GM19023 (cell line): ENCODE data around the gene COL18A1.
"Not testable (repeated sequence)": the region's sequence is repeated elsewhere in the genome, so short reads cannot be mapped to it uniquely, and the experiment has no call there.

ENCODE experiments used
- ATAC-seq: cut with Tn5 transposase; IDR thresholded peaks from one replicate; pipeline ENCODE4 v1.9.1; 2021; ENCODE audit warnings: mild to moderate bottlenecking, moderate library complexity; ENCODE audit not compliant: unreplicated experiment

The COL18A1 gene

DNA sequence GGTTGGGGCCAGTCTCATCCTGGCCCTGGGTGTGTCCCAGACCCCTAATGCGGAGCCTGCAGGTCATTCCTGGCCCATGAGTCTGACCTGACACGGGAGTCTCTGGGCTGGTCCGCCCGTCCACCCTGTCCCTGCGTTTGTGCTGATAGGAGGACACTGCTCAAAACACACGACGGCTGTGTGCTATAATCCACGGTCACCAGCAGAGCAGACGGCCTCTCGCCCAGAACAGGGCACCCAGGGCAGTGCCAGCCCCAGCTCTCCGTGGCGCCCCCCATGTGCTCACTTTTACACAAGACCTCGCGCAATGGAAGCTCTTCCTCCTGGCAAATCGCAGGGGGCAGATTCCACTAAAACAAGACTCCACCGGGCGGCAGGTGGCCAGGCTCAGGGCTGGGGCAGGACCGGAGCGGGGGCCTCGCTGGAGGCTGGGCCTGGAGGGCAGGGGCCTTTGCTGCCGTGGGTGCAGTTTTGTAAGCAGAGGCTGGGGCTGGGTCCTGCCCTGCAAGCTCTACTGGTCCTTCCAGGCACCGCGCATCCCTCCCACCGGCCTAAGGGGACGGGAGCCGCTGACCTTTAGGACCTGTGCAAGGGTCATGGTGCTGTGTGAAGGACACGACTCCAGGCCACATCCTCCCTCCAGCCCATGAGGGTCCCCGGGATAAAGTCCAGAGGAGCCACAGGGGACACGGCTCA lies 147.9 kb downstream of the COL18A1 start:
- no peak for ATAC-seq

DNA sequence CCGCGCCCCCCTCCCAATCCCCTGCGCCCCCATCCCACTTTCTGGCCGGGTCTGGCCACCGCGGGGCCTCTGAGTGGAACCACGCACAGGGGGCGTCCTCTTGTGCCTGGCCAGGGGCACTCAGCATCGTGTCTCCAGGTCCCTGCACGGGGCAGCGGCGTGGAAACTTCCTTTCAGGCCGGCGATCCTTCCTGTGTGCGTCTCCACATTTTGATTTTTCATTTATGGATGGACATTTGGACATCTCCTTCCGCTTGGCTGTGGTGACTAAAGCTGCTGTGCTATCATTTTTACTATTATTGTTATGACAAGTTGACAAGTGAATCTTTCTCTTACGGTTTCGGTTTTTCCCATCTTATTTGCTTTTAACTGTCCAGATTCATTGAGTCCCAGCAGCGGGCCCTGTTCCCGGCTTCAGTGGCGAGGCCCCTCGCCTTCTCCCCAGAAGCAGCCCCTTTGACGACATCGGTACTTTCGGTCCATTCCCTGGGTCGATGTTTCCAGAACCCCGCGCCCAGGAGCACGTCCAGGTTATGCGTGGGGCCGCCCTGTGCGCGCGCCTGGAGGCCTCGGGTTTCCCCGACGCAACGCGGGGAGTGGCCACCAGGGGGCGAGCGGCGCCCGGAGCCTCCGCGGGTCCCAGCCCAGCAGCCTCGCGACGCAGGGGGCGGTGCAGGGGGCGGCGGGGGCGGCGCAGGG lies 149.7 kb downstream of the COL18A1 start:
- ATAC-seq, result peak; percentile 48

DNA sequence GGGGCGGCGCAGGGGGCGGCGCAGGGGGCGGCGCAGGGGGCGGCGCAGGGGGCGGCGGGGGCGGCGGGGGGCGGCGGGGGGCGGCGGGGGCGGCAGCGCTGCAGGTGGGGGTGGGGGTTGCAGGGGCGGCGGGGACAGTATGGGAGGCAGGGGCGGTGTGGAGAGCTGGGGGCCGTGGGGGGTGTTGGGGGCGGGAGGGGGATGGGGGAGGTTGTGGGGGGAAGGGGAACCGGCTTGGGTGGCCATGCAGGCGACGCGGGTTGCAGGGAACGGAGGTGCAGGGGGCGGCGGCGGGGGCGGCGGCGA lies 150.2 kb downstream of the COL18A1 start:
- no peak for ATAC-seq

DNA sequence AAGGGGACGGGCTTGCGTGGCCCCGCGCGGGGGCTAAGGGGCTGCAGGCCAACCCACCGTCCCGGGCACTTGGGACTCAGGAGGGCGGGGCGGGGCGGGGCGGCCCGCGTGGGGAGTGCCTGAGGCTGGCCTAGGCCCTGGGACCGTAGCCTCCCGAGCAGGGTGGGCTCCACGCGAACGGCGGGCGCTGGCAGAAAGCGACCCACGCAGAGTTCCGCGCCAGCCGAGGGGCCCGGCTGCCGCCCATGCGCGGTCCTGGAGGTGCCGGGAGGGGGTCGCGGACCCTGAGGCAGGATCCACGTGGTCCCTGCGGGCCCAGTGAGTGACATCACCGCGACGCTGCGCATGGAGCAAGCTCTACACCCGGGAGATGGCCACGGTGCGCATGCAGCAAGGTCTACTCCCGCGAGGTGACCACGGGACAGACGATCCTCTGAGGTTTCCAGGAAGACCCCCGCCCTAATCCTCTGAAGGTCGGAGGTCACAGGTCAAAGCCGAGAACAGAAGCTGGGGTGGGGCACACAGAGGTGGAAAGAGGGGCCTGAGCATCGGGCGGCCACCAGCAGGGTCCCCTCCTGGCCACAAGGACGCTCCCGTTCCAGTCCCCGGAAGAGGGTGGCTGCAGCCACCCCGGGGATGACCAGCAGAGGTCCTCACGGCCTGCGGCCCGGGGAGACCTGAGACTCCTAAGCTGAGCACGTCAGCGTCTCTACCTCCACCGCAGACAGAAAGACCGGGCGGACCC lies 150.8 kb downstream of the COL18A1 start:
- peak; percentile 56 for ATAC-seq

DNA sequence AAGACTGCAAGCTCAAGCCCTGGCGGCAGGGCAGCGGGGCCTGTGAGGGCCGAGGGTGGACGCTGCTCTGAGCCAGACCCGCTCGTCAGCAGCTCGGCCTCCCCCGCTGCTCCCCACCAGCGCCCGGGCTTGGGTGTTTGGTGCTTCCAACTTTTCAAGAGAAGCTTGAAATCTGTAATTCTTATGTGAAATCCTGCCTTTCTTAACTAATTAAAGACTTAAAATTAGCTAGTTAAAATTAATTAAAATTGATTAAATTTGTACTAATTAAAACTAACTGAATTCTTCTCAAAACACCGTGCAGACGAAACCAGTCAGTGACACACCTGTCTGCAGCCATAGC lies 151.3 kb downstream of the COL18A1 start:
- ATAC-seq, result no peak

DNA sequence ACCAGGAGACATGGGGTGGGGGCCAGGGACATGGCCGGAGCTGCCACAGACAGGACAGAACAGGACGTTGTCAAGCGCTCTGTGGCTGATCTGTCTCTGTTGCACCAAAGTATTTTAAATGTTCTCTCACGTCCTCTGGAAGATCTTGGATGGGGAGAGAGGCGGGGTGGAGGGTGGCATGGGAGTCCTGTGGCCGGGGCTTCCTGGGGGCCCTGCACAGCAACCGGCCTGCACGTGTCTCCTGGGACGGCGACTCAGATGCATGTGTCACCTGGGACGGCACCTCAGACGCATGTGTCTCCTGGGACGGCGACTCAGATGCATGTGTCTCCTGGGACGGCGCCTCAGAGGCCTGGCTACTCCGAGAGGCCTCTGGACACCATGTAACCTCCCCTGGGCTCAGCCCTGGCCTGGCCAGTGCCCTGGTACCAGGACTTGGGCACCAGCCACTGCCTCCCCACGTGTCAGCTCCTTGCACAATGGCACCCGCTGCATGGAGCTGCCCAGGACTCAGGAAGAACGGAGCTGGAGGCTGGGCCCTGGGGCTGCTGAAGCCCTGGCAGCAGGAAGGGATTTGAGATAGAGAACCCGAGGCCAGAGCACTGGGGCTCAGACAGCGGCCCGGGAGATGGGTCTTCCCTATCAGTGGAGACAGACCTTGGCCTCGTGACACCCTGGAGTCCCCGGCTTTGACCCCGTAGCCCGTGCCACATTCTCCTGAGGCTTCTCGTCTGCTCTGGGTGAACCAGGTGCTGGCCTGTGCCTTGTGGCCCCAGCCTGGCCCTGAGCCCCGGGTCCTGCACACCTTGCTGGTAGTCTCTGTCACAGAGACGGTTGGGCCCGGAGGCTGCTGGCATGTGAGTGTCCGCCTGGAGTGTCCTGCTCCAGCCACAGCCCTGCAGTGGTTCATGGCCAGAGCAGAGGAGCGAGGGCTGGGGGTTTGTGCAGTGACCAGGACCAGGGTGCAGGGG lies 152.0 kb downstream of the COL18A1 start:
- no peak for ATAC-seq

DNA sequence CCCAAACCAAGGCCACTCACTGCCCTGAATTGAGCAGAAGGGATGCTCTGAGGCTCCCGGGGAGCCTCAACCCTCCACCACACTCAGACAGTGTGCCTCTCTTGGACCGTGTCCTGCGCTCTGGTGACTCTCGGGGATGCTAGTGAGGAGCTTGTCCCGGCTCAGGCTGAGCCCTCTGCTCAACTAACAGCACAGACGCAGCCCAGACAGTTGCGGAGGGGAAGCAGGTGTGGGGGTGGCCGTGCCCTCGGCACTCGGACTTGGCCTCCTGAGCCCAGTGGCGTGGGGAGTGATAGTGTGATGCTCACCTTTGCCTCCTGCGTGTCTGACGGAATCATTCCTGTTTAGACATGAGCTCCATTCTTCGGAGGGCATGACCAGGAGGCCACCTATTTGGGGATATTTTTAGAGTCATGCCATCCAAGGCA lies 152.7 kb downstream of the COL18A1 start:
- ATAC-seq, result no peak

DNA sequence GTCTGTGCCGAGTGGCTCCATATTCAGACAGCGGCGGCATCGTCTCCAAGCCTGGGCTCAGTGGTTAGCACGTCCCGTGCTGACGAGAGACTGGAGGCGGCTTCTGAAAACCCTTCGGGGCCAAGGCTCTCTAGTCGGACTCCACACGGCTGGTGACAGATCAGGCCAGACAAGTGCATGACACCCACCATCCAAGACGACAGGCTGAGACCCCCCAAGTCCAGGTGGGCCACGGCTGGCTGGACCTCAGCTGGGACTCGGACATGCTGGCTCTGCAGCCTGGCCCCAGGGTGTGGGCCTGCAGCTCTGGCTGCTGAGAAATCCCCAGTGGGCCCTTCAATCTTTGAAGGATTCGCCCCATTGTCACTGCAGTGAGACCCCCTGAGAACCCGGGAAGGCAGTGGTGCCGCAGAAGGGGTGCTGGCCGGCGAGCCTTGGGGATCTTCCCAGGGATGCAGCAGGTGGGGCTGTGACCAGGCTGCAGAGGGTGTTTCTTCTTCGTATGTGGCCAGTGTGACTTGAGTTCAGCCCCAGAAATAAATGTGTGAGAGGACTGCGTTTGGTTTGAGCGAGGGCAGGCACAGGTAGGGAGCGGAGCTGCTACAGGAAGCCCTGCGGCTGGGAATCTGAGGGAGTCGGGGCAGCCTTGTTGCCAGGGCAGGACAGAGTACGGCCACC lies 153.2 kb downstream of the COL18A1 start:
- no peak for ATAC-seq

DNA sequence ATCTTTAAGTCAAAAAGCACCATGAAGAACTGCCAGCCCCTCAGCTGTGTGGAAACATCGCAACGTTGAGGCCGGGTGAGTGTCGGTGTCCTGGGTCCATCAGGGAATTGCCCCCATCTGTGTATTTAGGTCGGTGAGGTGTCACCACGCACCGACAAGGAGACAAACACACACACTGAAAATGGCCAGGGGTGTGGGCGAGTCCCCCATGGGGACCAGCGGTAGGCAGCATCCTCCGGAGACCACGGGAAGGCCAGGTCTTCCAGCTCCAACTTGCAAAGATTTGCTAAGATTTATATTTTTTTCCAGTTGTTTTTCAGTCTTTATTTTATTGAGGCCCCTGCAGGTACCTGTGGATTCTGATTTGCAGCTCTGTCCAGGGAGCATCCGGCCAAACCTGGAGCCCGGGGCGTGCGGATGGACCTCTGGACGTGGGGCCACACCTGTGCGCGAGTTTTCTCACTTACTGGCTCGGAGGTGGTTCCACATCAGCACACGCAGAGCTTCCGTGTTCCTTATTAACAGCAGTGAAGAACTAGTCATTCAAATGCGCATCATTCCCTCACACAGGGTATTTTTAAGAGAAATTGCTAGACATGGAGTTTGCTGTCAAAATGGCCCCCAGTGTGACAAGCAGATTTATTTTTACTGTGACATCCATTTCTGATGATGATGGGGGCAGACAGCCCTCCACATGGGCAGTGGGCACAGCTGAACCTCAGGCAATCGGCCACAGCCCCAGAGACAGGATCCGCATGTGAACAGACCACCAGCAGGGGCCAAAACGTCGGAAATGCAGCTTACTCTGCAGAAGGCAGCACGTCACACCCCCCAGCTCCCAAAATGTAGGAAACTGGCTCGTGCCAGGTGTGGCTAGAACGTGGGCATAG lies 154.5 kb downstream of the COL18A1 start:
- no peak for ATAC-seq

DNA sequence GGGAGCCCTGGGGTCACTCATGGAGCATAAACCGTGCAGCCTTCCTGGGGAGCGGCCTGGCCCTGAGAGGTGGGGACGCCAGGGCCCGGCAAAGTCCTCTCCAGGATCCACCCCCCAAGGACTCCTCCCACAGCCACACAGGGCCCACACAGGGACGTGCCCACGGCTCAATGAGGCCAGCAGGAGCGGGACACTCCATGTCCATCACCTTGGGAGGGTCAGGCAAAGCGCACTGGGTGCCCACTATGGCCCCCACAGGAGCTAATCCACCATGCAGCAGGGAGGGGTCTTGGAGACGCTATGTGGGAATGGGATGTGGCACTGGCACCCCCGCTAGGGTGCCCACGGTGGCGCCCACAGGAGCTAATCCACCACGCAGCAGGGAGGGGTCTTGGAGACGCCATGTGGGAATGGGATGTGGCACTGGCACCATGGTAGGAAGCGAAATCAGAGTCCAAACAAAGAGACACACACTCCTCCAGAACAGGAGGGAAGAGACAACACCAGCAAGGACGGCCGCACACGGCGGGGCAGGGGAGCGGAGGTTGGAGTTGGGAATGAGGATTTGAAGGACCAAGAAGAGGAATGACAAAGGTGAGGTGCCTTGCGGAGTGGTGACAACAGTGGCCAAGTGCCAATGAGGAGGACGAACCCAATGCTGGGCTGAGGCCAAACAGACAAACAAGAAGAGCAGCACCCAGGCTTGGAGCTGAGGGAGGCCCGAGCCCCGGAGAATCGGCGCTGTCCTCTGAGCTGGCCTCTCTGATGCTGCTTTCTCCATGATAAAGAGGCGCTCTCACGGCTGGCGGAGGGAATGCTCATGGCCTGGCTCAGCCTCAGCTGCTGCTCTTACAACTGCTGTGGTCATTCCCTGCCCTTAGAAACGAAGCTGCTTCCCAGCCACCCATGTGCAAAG lies 155.4 kb downstream of the COL18A1 start:
- no peak for ATAC-seq

DNA sequence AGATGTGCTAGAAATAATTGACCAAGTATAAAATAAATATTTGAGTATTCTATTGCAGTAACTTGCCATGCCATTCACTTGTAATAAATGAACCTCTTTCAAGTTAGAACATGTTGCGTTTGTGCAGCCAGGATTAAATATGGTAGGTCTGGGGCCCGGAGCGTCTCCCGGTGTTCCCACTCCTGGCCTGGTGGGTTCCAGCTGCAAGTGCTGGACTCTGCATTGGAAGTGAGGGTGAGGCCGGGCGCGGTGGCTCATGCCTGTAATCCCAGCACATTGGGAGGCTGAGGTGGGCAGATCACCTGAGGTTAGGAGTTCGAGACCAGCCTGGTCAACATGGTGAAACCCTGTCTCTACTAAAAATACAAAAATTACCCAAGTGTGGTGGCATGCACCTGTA lies 156.3 kb downstream of the COL18A1 start:
- not testable (repeated sequence) for ATAC-seq

DNA sequence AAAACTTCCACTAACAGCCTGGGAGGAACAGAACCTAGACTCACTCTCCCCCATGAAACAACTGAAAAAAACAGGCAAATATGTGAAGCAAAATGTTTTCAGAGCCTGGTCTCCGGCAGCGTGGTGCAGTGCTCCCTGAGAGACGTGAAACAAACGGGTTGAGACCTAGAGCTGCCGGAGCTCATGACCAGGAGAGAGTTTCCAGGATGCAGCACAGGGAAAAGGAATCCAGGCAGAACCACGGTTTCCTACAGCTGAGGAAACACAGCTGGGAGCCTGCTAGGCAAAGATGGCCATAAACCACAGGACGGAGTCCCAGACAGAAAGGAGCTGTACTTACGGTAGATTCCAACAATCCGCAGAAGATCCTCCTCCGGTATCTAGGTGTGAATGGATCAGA lies 157.4 kb downstream of the COL18A1 start:
- ATAC-seq, result no peak

DNA sequence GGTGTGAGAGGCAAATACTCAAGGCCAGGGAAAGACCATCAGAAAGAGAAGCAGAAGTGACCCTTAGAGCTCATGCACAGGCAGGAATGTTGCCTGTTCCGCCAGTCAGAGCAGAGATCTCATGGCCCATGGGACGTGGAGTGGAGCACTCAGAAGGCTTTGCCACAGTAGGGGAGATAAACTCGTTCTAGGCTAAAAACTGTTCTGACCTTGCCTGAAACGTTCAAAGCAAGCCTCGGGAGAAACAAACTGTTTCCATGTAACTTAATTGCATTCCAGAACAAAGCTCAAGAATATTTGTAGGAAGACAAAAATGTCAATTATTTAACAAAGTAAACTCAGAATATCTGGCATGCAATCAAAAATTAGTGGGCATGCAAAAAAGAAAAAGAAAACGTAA lies 158.0 kb downstream of the COL18A1 start:
- ATAC-seq, result no peak
